ENCODE measurements around the gene DICER1. TPM values are rescaled to one million over a fixed set of nuclear protein-coding genes. Genes with fewer than 3 reads are reported as not detected.

The DICER1 gene
- total RNA-seq, 1 experiment from 2014 or later: 62.0 TPM

- Mint-ChIP-seq H3K27me3 (ENCODE audit: low read depth) (no peaks in the 10 kb centered on the region), H3K4me1 (peaks cover 81% of the 10 kb centered on the region), H3K27ac (peak overlapping the region; percentile 71), H3K36me3 (peaks cover 19% of the 10 kb centered on the region), H3K4me3 (peak overlapping the region; percentile 17; the same call in 1 of the 2 replicates), H3K9me3 (peaks cover 15% of the 10 kb centered on the region)
- DNase-seq (ENCODE audit: low spot score) (no peak), ATAC-seq (peak; percentile 49)
- TF ChIP-seq ZNF232 (CRISPR knock-in tag; IDR thresholded peaks at IDR 0.05) (no peak), FOXK1 (CRISPR knock-in tag; IDR thresholded peaks at IDR 0.05) (no peak), STAT6 (CRISPR knock-in tag; conservative IDR thresholded peaks at IDR 0.05; ENCODE audit: low read depth) (no peak), ATF1 (CRISPR knock-in tag; IDR thresholded peaks at IDR 0.05) (no peak), GTF2I (CRISPR knock-in tag; conservative IDR thresholded peaks at IDR 0.05) (no peak), ZNF263 (CRISPR knock-in tag; IDR thresholded peaks at IDR 0.05; ENCODE audit: low read depth) (no peak), CDX4 (CRISPR knock-in tag; IDR thresholded peaks at IDR 0.05; ENCODE audit: borderline replicate concordance) (no peak), ZNF317 (CRISPR knock-in tag; IDR thresholded peaks at IDR 0.05; ENCODE audit: borderline replicate concordance, low read depth) (no peak)
- CTCF ChIA-PET: interaction anchor here (0.6 kb wide), 2 partner anchors 49 to 166 kb away, joined by 3 to 8 read pairs; no protein-coding TSS in a partner anchor
- POLR2A ChIA-PET: no interaction called here
Observed at GRCh38 chr14:95146079-95146771, 11.1 kb downstream of the DICER1 start.

- Mint-ChIP-seq H3K9me3 (peaks cover 15% of the 10 kb centered on the region), H3K4me3 (no peak overlapping the region), H3K27me3 (ENCODE audit: low read depth) (no peaks in the 10 kb centered on the region), H3K27ac (no peak overlapping the region), H3K4me1 (peaks cover 82% of the 10 kb centered on the region), H3K36me3 (peaks cover 19% of the 10 kb centered on the region)
- POLR2A ChIA-PET: interaction anchor here (0.6 kb wide), 1 partner anchor 10 kb away, joined by 5 read pairs; no protein-coding TSS in a partner anchor
- DNase-seq (ENCODE audit: low spot score): no peak
- TF ChIP-seq ZNF671 (CRISPR knock-in tag; IDR thresholded peaks at IDR 0.05) (no peak), ZSCAN18 (CRISPR knock-in tag; IDR thresholded peaks at IDR 0.05) (no peak)
- ATAC-seq: no peak
- CTCF ChIA-PET: no interaction called here
Observed at GRCh38 chr14:95144849-95145248, 12.5 kb downstream of the DICER1 start.

- ChIA-PET POLR2A (no interaction called here), CTCF (no interaction called here)
- H3K27me3 Mint-ChIP-seq (ENCODE audit: low read depth): no peaks in the 10 kb centered on the region
- no peak overlapping the region for H3K4me3 Mint-ChIP-seq
- peaks cover 19% of the 10 kb centered on the region for H3K36me3 Mint-ChIP-seq
- H3K27ac Mint-ChIP-seq: no peak overlapping the region
- no peak for DNase-seq (ENCODE audit: low spot score)
- peaks cover 84% of the 10 kb centered on the region for H3K4me1 Mint-ChIP-seq
- ATAC-seq: no peak
- H3K9me3 Mint-ChIP-seq: peaks cover 15% of the 10 kb centered on the region
- TF ChIP-seq ZNF219 (CRISPR knock-in tag; IDR thresholded peaks at IDR 0.05; ENCODE audit: borderline replicate concordance) (no peak), ZNF423 (CRISPR knock-in tag; IDR thresholded peaks at IDR 0.05) (no peak), ZNF671 (CRISPR knock-in tag; IDR thresholded peaks at IDR 0.05) (no peak), ATF3 (CRISPR knock-in tag; conservative IDR thresholded peaks at IDR 0.05) (no peak), NR3C1 (CRISPR knock-in tag; conservative IDR thresholded peaks at IDR 0.05; ENCODE audit: low read depth) (no peak), STAT6 (CRISPR knock-in tag; conservative IDR thresholded peaks at IDR 0.05; ENCODE audit: low read depth) (no peak), ZNF232 (CRISPR knock-in tag; IDR thresholded peaks at IDR 0.05) (no peak), HMGXB4 (CRISPR knock-in tag; IDR thresholded peaks at IDR 0.05) (no peak), SMAD4 (CRISPR knock-in tag; IDR thresholded peaks at IDR 0.05) (no peak), TCF7 (CRISPR knock-in tag; IDR thresholded peaks at IDR 0.05; ENCODE audit: low read depth) (no peak)
Observed at GRCh38 chr14:95143808-95144620, 13.3 kb downstream of the DICER1 start.
